Measurements from ENCODE around the gene BIRC6.
"Not testable (repeated sequence)": the region's sequence is repeated elsewhere in the genome, so short reads cannot be mapped to it uniquely, and the experiment has no call there.

The BIRC6 gene

DNA sequence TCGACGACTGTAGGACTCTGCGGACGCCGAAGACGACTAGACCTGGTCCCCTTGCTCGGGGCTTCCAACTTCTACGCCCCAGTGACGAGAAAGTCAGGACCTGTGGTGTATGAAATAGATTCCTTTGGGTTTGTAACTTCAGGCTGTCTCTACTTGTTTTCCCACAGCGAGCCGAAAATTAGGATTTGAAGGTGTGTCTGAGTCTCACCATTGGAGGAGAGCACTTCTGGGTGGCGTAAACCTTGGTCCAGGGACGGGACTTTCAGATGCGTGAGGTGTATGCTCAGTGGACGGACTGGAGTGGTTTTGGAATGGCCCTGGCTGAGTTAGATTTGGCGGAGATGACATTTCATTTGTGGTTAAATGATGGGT, 1.3 kb downstream of the BIRC6 start:
- DNase-seq (ENCODE audit: insufficient read length, low spot score) (no peak), FAIRE-seq (peak; percentile 76)
- TF ChIP-seq POLR2A (IDR thresholded peaks at IDR 0.05; ENCODE audit: low read depth, low read length) (no peak), POU2F2 (IDR thresholded peaks at IDR 0.05; ENCODE audit: low read depth, low read length) (no peak), SPI1 (IDR thresholded peaks at IDR 0.05; ENCODE audit: low read depth, low read length) (no peak), POLR2AphosphoS5 (IDR thresholded peaks at IDR 0.05; ENCODE audit: low read depth, low read length) (no peak), PAX5 (IDR thresholded peaks at IDR 0.05; ENCODE audit: insufficient read depth, low read length, severe bottlenecking) (no peak), TAF1 (IDR thresholded peaks at IDR 0.05; ENCODE audit: low read depth, low read length) (no peak)

DNA sequence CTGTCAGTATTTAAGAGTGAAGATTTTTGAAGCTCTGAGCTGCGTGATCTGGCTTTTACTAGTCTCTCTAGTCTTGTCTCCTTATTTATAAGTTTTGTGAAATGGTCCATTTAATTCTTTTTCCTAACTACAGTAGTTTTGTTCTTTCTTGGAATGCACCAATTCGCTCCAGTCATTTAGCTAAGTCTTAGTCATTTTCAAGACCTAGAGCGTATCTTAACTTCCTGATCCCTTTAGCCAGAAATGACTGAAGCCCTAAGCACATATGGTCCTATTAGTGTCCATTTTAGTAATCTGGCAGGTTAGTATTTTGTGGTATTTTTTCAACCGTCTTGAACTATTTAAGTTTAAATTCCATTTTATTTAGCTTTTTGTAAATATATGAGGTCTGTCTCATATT, 3.6 kb downstream of the BIRC6 start:
- FAIRE-seq, result no peak
- no peak for DNase-seq (ENCODE audit: insufficient read length, low spot score)
- no peak for TF ChIP-seq POLR2A (IDR thresholded peaks at IDR 0.05; ENCODE audit: low read depth, low read length)
- no peak for TF ChIP-seq TAF1 (IDR thresholded peaks at IDR 0.05; ENCODE audit: low read depth, low read length)
- no peak for TF ChIP-seq POU2F2 (IDR thresholded peaks at IDR 0.05; ENCODE audit: low read depth, low read length)
- TF ChIP-seq SPI1 (IDR thresholded peaks at IDR 0.05; ENCODE audit: low read depth, low read length), result no peak
- TF ChIP-seq PAX5 (IDR thresholded peaks at IDR 0.05; ENCODE audit: insufficient read depth, low read length, severe bottlenecking), result no peak
- no peak for TF ChIP-seq POLR2AphosphoS5 (IDR thresholded peaks at IDR 0.05; ENCODE audit: low read depth, low read length)

DNA sequence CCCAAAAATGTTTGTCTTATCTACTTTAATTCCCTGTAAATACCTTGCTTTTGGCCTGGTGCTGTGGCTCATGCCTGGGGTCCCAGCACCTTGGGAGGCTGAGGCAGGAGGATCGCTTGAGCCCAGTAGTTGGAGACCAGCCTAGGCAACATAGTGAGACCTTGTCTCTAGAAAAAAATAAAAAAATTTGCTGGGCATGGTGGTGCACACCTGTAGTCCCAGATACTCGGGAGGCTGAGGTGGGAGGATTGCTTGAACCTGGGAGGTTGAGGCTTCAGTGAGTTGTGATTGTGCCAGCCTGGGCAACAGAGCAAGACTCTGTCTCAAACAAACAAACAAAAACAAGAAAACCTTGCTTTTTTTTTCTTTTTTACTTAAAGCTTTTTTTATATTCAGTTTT, 6.2 kb downstream of the BIRC6 start:
- not testable (repeated sequence) for DNase-seq (ENCODE audit: insufficient read length, low spot score)
- peak; percentile 28 for FAIRE-seq

DNA sequence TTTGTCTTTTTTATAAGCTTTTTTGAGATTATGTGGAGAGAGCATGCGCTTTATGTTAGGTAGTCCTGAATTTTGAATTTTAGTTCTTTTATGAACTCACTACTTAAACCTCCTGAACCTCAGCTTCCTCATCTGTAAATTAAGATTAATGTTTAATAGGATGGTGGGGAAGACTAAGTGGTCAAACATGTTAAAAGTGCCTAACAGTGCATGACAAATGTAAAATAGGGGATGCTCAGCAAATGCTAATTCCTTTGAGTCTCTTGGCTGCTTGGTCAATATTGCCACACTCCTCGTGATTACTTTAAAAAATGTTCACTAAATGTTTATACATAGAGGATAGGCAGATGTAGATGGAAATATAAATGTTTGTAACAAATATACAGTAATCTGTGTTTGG, 6.8 kb downstream of the BIRC6 start:
- peak; percentile 5 for FAIRE-seq
- TF ChIP-seq POU2F2 (IDR thresholded peaks at IDR 0.05; ENCODE audit: low read depth, low read length) (no peak), TAF1 (IDR thresholded peaks at IDR 0.05; ENCODE audit: low read depth, low read length) (no peak), PAX5 (IDR thresholded peaks at IDR 0.05; ENCODE audit: insufficient read depth, low read length, severe bottlenecking) (no peak), SPI1 (IDR thresholded peaks at IDR 0.05; ENCODE audit: low read depth, low read length) (no peak), POLR2AphosphoS5 (IDR thresholded peaks at IDR 0.05; ENCODE audit: low read depth, low read length) (no peak), POLR2A (IDR thresholded peaks at IDR 0.05; ENCODE audit: low read depth, low read length) (no peak)
- DNase-seq (ENCODE audit: insufficient read length, low spot score), result no peak

DNA sequence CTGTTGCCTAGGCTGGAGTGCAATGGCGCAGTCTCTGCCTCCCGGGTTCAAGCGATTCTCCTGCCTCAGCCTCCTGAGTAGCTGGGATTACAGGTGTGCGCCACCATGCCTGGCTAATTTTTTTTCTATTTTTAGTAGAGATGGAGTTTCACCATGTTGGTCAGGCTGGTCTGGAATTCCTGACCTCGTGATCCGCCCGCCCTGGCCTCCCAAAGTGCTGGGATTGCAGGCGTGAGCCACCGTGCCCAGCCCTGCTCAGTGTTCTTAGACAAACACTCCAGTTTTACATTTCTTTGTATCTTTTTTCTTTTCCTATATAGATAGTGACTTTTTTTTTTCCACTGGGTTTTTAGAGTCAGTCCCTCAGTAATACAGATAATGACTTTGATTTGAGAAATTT, 7.5 kb downstream of the BIRC6 start:
- FAIRE-seq; DNase-seq (ENCODE audit: insufficient read length, low spot score): not testable (repeated sequence)

DNA sequence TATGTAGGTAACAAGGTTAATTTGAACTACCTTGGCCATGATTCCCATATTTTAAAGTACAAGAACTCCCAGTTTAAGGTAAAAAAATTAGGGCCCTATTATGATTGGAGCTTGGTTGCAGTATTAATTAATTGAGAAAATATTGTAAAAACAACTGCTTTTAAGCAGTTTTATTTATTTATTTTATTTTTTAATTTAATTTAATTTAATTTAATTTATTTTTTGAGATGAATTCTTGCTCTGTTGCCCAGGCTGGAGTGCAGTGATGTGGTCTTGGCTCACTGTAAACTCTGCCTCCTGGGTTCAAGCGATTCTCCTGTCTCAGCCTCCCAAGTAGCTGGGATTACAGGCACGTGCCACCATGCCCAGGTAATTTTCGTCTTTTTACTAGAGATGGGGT, 8.9 kb downstream of the BIRC6 start:
- FAIRE-seq; DNase-seq (ENCODE audit: insufficient read length, low spot score): not testable (repeated sequence)

DNA sequence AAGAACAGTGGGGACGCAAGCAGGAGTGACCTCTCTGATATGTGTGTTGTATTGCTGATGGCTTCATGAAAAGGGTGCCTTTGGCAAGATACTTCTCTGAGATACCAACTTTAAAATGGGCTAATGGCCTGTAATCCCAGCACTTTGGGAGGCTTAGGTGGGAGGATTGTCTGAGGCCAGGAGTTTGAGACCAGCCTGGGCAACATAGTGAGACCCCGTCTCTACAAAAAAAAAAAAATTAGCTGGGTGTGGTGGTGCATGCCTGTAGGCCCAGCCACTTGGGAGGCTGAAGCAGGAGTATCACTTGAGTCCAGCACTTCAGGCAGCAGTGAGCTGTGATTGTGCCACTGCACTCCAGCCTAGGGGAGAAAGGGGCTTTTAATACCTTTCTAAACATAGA, 9.8 kb downstream of the BIRC6 start:
- TF ChIP-seq POLR2A (IDR thresholded peaks at IDR 0.05; ENCODE audit: low read depth, low read length) (no peak), SPI1 (IDR thresholded peaks at IDR 0.05; ENCODE audit: low read depth, low read length) (no peak), POU2F2 (IDR thresholded peaks at IDR 0.05; ENCODE audit: low read depth, low read length) (no peak), TAF1 (IDR thresholded peaks at IDR 0.05; ENCODE audit: low read depth, low read length) (no peak), PAX5 (IDR thresholded peaks at IDR 0.05; ENCODE audit: insufficient read depth, low read length, severe bottlenecking) (no peak), POLR2AphosphoS5 (IDR thresholded peaks at IDR 0.05; ENCODE audit: low read depth, low read length) (no peak)
- no peak for DNase-seq (ENCODE audit: insufficient read length, low spot score)
- no peak for FAIRE-seq

DNA sequence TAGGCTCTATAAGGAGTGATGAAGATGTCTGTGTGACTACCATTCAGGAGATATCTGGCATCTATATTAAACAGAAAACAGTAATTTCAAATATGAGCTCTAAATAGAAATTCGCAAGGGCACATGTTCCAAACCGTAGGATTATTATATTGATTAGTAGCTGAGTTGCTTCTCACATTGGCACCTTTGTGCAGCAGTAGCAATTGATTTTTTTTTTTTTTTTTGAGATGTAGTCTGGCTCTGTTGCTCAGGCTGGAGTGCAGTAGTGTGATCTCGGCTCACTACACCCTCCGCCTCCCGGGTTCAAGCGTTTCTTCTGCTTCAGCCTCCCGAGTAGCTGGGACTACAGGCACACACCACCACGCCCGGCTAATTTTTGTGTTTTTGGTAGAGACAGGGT, 12.4 kb downstream of the BIRC6 start:
- FAIRE-seq (no peak), DNase-seq (ENCODE audit: insufficient read length, low spot score) (no peak)
- TF ChIP-seq POLR2A (IDR thresholded peaks at IDR 0.05; ENCODE audit: low read depth, low read length) (no peak), SPI1 (IDR thresholded peaks at IDR 0.05; ENCODE audit: low read depth, low read length) (no peak), TAF1 (IDR thresholded peaks at IDR 0.05; ENCODE audit: low read depth, low read length) (no peak), POU2F2 (IDR thresholded peaks at IDR 0.05; ENCODE audit: low read depth, low read length) (no peak), POLR2AphosphoS5 (IDR thresholded peaks at IDR 0.05; ENCODE audit: low read depth, low read length) (no peak), PAX5 (IDR thresholded peaks at IDR 0.05; ENCODE audit: insufficient read depth, low read length, severe bottlenecking) (no peak)

DNA sequence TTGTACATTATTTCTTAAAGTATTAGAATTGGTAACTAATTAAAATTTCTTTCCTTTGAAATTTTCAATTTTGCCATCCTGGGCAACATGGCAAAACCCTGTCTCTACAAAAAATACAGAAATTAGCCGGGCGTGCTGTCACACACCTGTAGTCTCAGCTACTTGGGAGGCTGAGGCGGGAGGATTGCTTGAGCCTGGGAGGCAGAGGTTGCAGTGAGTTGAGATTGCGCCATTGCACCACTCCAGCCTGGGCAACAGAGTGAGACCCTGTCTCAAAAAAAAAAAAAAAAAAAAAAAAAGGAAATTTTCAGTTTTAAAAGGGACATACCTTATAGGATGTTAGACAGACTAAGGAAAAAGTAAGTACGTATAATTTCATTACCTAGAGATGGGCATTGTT, 14.1 kb downstream of the BIRC6 start:
- not testable (repeated sequence) for FAIRE-seq; DNase-seq (ENCODE audit: insufficient read length, low spot score)

DNA sequence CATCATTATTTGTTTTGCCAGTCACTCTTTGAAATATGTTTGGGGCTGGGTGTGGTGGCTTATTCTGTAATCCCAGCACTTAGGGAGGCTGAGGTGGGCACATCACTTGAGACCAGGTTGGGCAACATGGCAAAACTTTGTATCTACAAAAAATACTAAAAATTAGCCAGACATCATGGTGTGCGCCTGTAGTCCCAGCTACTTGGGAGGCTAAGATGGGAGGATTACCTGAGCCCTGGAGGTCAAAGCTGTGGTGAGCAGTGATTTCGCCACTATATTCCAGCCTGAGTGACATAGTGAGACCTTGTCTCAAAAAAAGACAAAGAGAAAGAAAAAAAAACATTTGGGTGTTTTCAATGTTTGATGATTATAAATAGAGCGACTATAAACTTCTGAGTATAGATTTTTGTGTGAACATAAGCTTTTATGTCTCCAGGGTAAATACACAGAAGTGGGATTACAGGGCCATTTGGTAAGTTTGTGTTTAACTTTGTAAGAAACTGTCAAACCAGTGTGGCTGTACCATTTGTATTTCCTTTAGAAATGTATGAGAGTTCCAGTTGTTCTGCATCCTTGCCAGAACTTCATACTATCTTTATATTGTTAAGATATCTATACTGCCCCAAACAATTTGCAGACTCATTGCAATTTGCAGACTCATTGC, 15.8 kb downstream of the BIRC6 start:
- FAIRE-seq, result no peak
- DNase-seq (ENCODE audit: insufficient read length, low spot score), result no peak
- TF ChIP-seq POLR2AphosphoS5 (IDR thresholded peaks at IDR 0.05; ENCODE audit: low read depth, low read length), result no peak
- TF ChIP-seq SPI1 (IDR thresholded peaks at IDR 0.05; ENCODE audit: low read depth, low read length), result no peak
- no peak for TF ChIP-seq PAX5 (IDR thresholded peaks at IDR 0.05; ENCODE audit: insufficient read depth, low read length, severe bottlenecking)
- no peak for TF ChIP-seq POLR2A (IDR thresholded peaks at IDR 0.05; ENCODE audit: low read depth, low read length)
- TF ChIP-seq TAF1 (IDR thresholded peaks at IDR 0.05; ENCODE audit: low read depth, low read length), result no peak
- no peak for TF ChIP-seq POU2F2 (IDR thresholded peaks at IDR 0.05; ENCODE audit: low read depth, low read length)

DNA sequence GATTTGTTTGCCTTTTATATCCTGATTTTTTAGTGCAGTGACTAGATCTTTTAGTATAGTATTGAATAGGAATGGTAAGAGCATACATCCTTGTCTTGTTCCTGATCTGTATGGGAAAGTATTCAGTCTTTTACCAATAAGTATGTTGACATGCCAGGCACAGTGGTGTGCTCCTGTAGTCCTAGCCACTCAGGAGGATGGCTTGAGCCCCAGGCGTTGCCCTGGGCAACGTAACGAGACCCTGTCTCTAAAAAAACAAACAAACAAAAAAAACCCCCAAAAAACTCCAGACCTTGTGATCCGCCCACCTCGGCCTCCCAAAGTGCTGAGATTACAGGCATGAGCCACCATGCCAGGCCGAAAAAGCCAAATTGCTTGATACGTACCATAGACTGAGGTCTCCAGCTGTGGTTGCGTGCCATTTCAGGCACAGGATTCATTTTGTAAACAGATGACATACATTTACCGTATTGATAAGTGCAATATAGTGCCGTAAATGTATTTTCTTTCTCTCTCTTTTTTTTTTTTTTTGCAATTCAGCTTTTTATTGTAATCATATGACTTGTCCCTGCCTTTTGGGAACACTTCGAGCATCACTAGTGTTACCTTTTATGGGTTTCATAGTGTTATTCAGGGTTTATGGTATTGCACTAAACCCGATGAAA, 18.5 kb downstream of the BIRC6 start:
- FAIRE-seq (peak; percentile 23), DNase-seq (ENCODE audit: insufficient read length, low spot score) (no peak)
- no peak for TF ChIP-seq SPI1 (IDR thresholded peaks at IDR 0.05; ENCODE audit: low read depth, low read length)

Data from GM12891 (cell line).